Fibroblast of lung (primary cell): Measurements from ENCODE around the gene STKLD1.

ENCODE experiments used
- CTCF ChIP-seq, 2 donors: IDR thresholded peaks in 1 of 2; conservative IDR thresholded peaks in 1 of 2; 1 replicate in 1 of 2; 2 replicates in 1 of 2; pipeline ENCODE4 v1.5.1; 2011 to 2012; ENCODE audit warnings: low read length in 2 of 2, control low read depth in 1 of 2, inconsistent platforms in 1 of 2, low read depth in 1 of 2, mild to moderate bottlenecking in 1 of 2
- EZH2 ChIP-seq: IDR thresholded peaks from 2 replicates; pipeline ENCODE4 v1.5.1; 2012; ENCODE audit warnings: low read length, control low read depth, mild to moderate bottlenecking; ENCODE audit errors: missing control alignments

GRCh38 chr9:133404454-133405002 lies 28.4 kb downstream of the STKLD1 start:
- no peak for TF ChIP-seq EZH2
- TF ChIP-seq CTCF (conservative IDR thresholded peaks at IDR 0.05 in 1 of 2, IDR thresholded peaks at IDR 0.05 in 1 of 2; ENCODE audit: low read depth in 1 of 2, low read length in 2 of 2) = no peak
